Measurements from ENCODE around the gene CPE. TPM values are rescaled to one million over a fixed set of nuclear protein-coding genes. Genes with fewer than 3 reads are reported as not detected.

CPE gene
- polyA plus RNA-seq, 1 donor (not counting 4 experiments of a cell fraction or from before 2014, with no cell fraction given): 1.9 TPM

- Histone ChIP-seq H3K4me3 (ENCODE audit: control insufficient read depth in 2 of 3, extremely low read depth in 1 of 3, insufficient read depth in 2 of 3, low read depth in 1 of 3, low read length in 3 of 3) (no peak overlapping the region), H3K79me2 (ENCODE audit: control insufficient read depth, insufficient read depth, low read length) (no peaks in the 10 kb centered on the region), H3K9ac (ENCODE audit: control insufficient read depth, extremely low read depth, insufficient read depth, low read length) (no peak overlapping the region), H3K27me3 (ENCODE audit: control insufficient read depth, extremely low read depth, insufficient read depth, low read length) (no peaks in the 10 kb centered on the region), H3K9me1 (ENCODE audit: control insufficient read depth, extremely low read depth, insufficient read depth, low read length) (no peaks in the 10 kb centered on the region), H3K4me2 (ENCODE audit: control insufficient read depth, extremely low read depth, insufficient read depth, low read depth, low read length) (no peak overlapping the region), H3K27ac (ENCODE audit: control insufficient read depth, insufficient read depth, low read length) (no peak overlapping the region), H3K36me3 (ENCODE audit: control insufficient read depth in 2 of 2, extremely low read depth in 1 of 2, insufficient read depth in 2 of 2, low read length in 2 of 2) (no peaks in the 10 kb centered on the region), H4K20me1 (ENCODE audit: control insufficient read depth, extremely low read depth, insufficient read depth, low read length) (no peaks in the 10 kb centered on the region), H2AFZ (ENCODE audit: control insufficient read depth, low read length) (no peak overlapping the region), H3K9me3 (ENCODE audit: control insufficient read depth, low read depth, low read length) (no peaks in the 10 kb centered on the region), H3K4me1 (ENCODE audit: control insufficient read depth, extremely low read depth, insufficient read depth, low read length) (no peaks in the 10 kb centered on the region)
- dilution Hi-C loops (cut with MboI; ENCODE audit: extremely low pct_ligation_motif_present, low sequenced_read_pairs): no loop called here
- TF ChIP-seq CTCF (optimal IDR thresholded peaks at IDR 0.05 in 1 of 3, IDR thresholded peaks at IDR 0.05 in 1 of 3, conservative IDR thresholded peaks at IDR 0.05 in 1 of 3; ENCODE audit: extremely low read depth in 1 of 3, insufficient read depth in 2 of 3, low read length in 3 of 3): no peak
- TF ChIP-seq EZH2 (IDR thresholded peaks at IDR 0.05; ENCODE audit: low read length): no peak
- no peak for FAIRE-seq
- DNase-seq (ENCODE audit: low read depth, low spot score): no peak
Observed at GRCh38 chr4:165428957-165429356, 50.1 kb downstream of the CPE start.

- H3K4me1 ChIP-seq (ENCODE audit: control insufficient read depth, extremely low read depth, insufficient read depth, low read length): no peaks in the 10 kb centered on the region
- no peak overlapping the region for H3K9ac ChIP-seq (ENCODE audit: control insufficient read depth, extremely low read depth, insufficient read depth, low read length)
- H3K36me3 ChIP-seq (ENCODE audit: control insufficient read depth in 2 of 2, extremely low read depth in 1 of 2, insufficient read depth in 2 of 2, low read length in 2 of 2): no peaks in the 10 kb centered on the region
- no peak for TF ChIP-seq EZH2 (IDR thresholded peaks at IDR 0.05; ENCODE audit: low read length)
- no peak for TF ChIP-seq CTCF (optimal IDR thresholded peaks at IDR 0.05 in 1 of 3, IDR thresholded peaks at IDR 0.05 in 1 of 3, conservative IDR thresholded peaks at IDR 0.05 in 1 of 3; ENCODE audit: extremely low read depth in 1 of 3, insufficient read depth in 2 of 3, low read length in 3 of 3)
- FAIRE-seq: no peak
- no peaks in the 10 kb centered on the region for H3K9me3 ChIP-seq (ENCODE audit: control insufficient read depth, low read depth, low read length)
- no peak overlapping the region for H3K4me3 ChIP-seq (ENCODE audit: control insufficient read depth in 2 of 3, extremely low read depth in 1 of 3, insufficient read depth in 2 of 3, low read depth in 1 of 3, low read length in 3 of 3)
- no peak for DNase-seq (ENCODE audit: low read depth, low spot score)
- dilution Hi-C loops (cut with MboI; ENCODE audit: extremely low pct_ligation_motif_present, low sequenced_read_pairs): no loop called here
- H2AFZ ChIP-seq (ENCODE audit: control insufficient read depth, low read length): no peak overlapping the region
- no peak overlapping the region for H3K4me2 ChIP-seq (ENCODE audit: control insufficient read depth, extremely low read depth, insufficient read depth, low read depth, low read length)
- no peaks in the 10 kb centered on the region for H4K20me1 ChIP-seq (ENCODE audit: control insufficient read depth, extremely low read depth, insufficient read depth, low read length)
- peaks cover 8% of the 10 kb centered on the region for H3K27me3 ChIP-seq (ENCODE audit: control insufficient read depth, extremely low read depth, insufficient read depth, low read length)
- H3K9me1 ChIP-seq (ENCODE audit: control insufficient read depth, extremely low read depth, insufficient read depth, low read length): no peaks in the 10 kb centered on the region
- H3K79me2 ChIP-seq (ENCODE audit: control insufficient read depth, insufficient read depth, low read length): no peaks in the 10 kb centered on the region
- no peak overlapping the region for H3K27ac ChIP-seq (ENCODE audit: control insufficient read depth, insufficient read depth, low read length)
Observed at GRCh38 chr4:165433529-165433928, 54.7 kb downstream of the CPE start.

All from keratinocyte (primary cell).